ENCODE measurements around the gene SLC5A10.
"Not testable (repeated sequence)": the region's sequence is repeated elsewhere in the genome, so short reads cannot be mapped to it uniquely, and the experiment has no call there.

The SLC5A10 gene

GRCh38 chr17:19047510-19047909 lies 95.5 kb downstream of the SLC5A10 start:
- peak in 1 of 2 experiments; percentile 11 for DNase-seq

GRCh38 chr17:19048826-19049225 lies 96.9 kb downstream of the SLC5A10 start:
- peak; percentile 8 to 10 for DNase-seq

- DNase-seq: not testable (repeated sequence)
Measured at GRCh38 chr17:19055447-19055846, 103.5 kb downstream of the SLC5A10 start.

GRCh38 chr17:19062009-19062717 lies 110.2 kb downstream of the SLC5A10 start:
- peak; percentile 97 to 98 for DNase-seq

DNA sequence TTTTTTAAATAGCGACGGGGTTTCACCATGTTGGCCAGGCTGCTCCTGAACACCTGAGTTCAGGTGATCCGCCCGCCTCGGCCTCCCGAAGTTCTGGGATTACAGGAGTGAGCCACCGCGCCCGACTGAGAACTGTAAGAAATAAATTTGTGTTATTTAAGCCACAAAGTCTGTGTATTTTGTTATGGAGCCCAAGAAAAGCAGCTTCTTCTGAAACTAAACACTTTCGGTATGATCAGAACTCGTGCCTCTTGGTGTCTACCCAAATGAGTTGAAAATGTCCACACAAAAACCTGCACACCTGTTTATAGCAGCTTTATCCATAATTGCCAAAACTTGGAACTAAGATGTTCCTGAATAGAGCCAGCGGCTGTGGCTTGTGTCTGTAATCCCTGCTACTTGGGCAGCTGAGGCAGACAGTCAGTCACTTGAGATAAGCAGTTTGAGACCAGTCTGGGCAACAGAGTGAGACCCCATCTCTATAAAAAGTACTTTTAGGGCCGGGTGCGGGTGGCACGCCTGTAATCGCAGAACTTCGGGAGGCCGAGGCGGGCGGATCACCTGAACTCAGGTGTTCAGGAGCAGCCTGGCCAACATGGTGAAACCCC lies 110.9 kb downstream of the SLC5A10 start:
- not testable (repeated sequence) for DNase-seq

- peak; percentile 88 to 89 for DNase-seq
Measured at GRCh38 chr17:19063326-19063956, 111.5 kb downstream of the SLC5A10 start.

- peak; percentile 17 to 19 for DNase-seq
Measured at GRCh38 chr17:19064378-19064777, 112.4 kb downstream of the SLC5A10 start.

DNA sequence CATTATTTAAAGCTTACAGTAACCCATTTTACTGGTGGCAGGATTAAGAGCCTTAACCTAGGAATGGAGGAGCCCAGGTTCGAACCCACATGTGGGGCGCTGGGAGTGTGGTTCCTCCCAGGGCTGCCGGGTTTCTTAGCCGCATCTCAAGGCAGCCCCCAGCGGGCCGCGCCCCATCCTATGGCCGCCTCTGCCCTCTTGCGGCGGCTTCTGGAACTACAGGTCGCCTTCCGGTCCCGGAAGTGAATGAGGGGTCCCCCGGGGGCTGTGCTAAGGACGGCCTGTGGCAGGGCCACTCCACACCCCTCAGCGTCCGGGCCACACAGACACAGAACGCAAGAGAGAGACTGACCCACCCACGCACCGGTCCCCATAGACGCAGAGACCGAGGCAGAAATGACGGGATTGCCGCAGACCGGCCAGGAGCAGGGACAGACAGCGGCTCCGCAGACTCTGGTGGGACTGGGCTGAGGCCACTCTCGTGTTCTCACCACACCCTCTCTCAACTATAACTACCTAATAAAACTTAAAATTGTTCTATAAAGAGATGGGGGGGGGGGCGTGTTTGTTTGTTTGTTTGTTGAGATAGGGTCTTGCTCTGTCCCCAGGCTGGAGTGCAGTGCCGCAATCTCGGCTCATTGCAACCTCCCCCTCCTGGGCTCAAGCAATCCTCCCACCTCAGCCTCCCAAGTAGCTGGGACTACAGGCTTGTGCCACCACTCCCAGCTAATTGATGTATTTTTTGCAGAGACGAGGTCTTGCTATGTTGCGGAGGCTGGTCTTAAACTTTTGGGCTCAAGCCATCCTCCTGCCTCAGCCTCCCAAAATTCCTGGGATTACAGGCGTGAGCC lies 118.6 kb downstream of the SLC5A10 start:
- DNase-seq: not testable (repeated sequence)
